ENCODE results near the gene RND1. TPM values are rescaled to one million over a fixed set of nuclear protein-coding genes. Genes with fewer than 3 reads are reported as not detected.

Gene RND1
- polyA plus RNA-seq, 2 of the 4 experiments (the other 2 are of a cell fraction) = 26.5 to 37.8 TPM

DNA sequence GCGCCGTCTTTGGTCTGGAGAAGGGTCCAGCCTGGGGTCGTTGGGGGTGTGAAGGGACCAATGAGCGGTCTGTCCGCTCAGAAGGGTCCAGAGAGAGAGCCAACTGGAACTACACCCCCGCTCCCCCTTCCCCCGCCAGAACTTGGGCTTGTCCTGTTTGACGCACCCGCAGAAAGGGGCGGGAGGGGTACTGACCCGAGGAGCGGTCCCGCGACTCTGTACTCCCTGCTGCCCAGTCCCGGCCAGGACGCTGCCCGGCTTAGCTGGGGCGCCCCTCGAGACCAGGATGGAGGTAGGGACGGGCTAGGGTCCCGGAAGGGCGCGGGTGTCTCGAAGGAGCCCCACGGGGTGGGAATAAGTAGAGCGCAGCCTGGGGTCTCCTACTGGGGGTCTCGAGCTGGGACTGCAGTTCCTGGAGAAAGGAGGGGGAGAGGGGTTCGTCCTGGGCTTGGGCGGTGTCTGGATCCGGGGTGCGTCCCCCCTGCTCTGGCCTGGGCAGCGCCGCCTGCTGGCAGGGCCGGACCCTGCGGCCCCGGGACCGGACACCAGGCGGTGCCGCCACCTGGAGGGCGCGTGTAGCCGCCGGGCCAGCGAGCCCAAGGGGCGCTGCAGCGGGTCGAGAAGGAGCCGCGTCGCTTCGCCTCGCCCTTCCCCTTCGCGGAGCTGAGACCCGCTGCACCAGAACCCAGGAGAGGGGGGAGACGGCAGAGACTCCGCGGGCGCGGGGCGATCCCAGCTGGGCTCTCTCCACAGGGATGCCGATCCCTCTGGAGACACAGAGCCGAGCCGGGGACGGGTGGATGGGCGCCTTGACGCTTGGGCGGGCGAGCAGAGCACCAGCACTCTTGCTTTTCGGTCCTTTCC, 51.2 kb downstream of the RND1 start (continued):
- TF ChIP-seq, protein P1, sequence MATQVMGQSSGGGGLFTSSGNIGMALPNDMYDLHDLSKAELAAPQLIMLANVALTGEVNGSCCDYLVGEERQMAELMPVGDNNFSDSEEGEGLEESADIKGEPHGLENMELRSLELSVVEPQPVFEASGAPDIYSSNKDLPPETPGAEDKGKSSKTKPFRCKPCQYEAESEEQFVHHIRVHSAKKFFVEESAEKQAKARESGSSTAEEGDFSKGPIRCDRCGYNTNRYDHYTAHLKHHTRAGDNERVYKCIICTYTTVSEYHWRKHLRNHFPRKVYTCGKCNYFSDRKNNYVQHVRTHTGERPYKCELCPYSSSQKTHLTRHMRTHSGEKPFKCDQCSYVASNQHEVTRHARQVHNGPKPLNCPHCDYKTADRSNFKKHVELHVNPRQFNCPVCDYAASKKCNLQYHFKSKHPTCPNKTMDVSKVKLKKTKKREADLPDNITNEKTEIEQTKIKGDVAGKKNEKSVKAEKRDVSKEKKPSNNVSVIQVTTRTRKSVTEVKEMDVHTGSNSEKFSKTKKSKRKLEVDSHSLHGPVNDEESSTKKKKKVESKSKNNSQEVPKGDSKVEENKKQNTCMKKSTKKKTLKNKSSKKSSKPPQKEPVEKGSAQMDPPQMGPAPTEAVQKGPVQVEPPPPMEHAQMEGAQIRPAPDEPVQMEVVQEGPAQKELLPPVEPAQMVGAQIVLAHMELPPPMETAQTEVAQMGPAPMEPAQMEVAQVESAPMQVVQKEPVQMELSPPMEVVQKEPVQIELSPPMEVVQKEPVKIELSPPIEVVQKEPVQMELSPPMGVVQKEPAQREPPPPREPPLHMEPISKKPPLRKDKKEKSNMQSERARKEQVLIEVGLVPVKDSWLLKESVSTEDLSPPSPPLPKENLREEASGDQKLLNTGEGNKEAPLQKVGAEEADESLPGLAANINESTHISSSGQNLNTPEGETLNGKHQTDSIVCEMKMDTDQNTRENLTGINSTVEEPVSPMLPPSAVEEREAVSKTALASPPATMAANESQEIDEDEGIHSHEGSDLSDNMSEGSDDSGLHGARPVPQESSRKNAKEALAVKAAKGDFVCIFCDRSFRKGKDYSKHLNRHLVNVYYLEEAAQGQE (IDR thresholded peaks at IDR 0.05) = no peak
- TF ChIP-seq ZNF302 (CRISPR knock-in tag; IDR thresholded peaks at IDR 0.05) = no peak
- TF ChIP-seq, protein P2, sequence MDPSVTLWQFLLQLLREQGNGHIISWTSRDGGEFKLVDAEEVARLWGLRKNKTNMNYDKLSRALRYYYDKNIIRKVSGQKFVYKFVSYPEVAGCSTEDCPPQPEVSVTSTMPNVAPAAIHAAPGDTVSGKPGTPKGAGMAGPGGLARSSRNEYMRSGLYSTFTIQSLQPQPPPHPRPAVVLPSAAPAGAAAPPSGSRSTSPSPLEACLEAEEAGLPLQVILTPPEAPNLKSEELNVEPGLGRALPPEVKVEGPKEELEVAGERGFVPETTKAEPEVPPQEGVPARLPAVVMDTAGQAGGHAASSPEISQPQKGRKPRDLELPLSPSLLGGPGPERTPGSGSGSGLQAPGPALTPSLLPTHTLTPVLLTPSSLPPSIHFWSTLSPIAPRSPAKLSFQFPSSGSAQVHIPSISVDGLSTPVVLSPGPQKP (IDR thresholded peaks at IDR 0.05; ENCODE audit: low read depth, low read length) = no peak
- no peak for TF ChIP-seq EHF (CRISPR knock-in tag; IDR thresholded peaks at IDR 0.05)
- no peak for TF ChIP-seq HOXA7 (CRISPR knock-in tag; IDR thresholded peaks at IDR 0.05)

DNA sequence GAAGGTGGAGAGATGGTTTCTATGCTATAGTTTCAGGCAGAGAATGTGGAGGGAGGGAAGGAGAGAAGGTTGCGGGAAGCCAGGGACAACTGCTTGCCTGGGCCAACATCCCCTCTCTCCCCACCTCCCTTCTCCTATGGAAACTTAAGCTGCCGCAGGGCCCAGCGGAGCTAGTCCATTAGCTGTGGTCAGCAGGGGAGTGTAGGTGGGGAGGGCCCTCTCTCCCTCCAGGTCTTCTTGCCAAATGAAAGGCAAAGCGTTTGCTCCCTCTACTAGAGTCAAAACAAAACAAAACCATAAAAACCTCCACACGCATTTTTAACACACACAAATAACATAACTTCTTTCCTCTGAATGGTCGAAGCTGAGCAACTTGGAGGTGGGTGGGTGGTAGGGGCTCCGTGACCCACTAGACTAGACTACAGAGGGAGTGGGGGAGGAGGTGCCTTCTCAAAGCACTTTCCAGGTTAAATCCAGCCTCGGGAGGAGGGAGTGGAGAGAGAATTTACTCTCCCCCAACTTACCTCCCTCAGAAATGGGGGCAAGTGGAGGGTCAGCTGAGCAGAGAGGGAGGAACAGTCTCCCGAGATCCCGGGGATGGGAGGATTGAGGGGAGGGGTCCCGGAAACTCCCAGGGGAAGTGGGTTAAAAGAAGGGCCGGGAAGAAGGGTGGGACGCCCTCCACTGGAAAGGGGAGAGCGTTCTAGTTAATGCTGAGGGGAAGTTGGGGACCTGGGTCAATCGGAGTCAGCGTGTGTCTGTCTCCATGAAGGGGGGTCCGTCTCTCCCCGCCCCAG, 52.0 kb downstream of the RND1 start:
- Histone ChIP-seq H3K4me2 (peak overlapping the region; percentile 91), H3K27ac (peak overlapping the region; percentile 93 to 95), H3K4me1 (peaks cover 48% of the 10 kb centered on the region), H3K4me3 (peak overlapping the region; percentile 81), H3K9me3 (no peaks in the 10 kb centered on the region)
- FAIRE-seq (no peak), ATAC-seq (peak in 1 of 2 experiments; percentile 1; a peak in 2 of 6 replicates), DNase-seq (ENCODE audit: low read depth in 1 of 2, low spot score in 1 of 2) (no peak)
- CTCF ChIA-PET = interaction anchor here (0.8 to 12.6 kb wide), 42 partner anchors 16 to 179 kb away, joined by 3 to 230 read pairs (median 6); partner anchors contain the start of genes ADCY6, DDX23, KANSL2 and WNT1
- TF ChIP-seq HOXB13 (CRISPR knock-in tag; IDR thresholded peaks at IDR 0.05; ENCODE audit: low read depth) (no peak), HDAC2 (IDR thresholded peaks at IDR 0.05) (no peak), EHF (CRISPR knock-in tag; IDR thresholded peaks at IDR 0.05) (no peak), RARB (CRISPR knock-in tag; IDR thresholded peaks at IDR 0.05) (no peak), NR3C1 (IDR thresholded peaks at IDR 0.05) (no peak), EHMT2 (IDR thresholded peaks at IDR 0.05; ENCODE audit: low read depth) (no peak), CBX8 (IDR thresholded peaks at IDR 0.05) (no peak), MYC (IDR thresholded peaks at IDR 0.05; ENCODE audit: borderline replicate concordance, low read length) (no peak), CBX2 (IDR thresholded peaks at IDR 0.05; ENCODE audit: borderline replicate concordance, low read depth) (no peak)
- POLR2A ChIA-PET = no interaction called here
- 41% methylated on average over 18 of the region's 18 CpGs for WGBS (ENCODE audit: missing lambda C conversion rate)

DNA sequence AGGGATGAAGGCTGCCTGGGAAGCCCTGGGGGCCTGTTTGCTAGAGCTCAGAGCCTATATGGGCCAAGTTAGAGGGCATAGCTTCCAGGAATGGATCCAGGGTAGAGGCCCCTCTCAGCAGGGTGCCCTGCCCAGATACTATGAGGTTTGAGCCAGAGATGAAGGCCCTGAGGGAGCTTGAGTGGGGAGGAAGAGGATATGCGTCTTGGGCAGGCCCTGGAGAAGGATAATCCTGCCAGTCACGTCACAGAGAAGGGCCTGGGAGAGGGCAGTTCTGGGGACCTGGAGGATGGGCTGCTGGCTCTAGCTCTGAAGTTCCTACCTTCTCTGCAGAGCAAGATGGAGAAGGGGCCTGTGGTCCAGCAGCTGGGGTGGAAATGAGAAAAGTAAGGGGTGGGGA, 53.3 kb downstream of the RND1 start:
- DNase-seq (ENCODE audit: low read depth in 1 of 2, low spot score in 1 of 2) (no peak), ATAC-seq (no peak), FAIRE-seq (no peak)
- Histone ChIP-seq H3K4me3 (no peak overlapping the region), H3K4me2 (0 out of 3 replicates have a peak overlapping the region, but pooled peaks have one; percentile 59), H3K27ac (peak overlapping the region in 1 of 2 experiments; percentile 78; a peak in 3 of 6 replicates), H3K4me1 (peaks cover 44% of the 10 kb centered on the region), H3K9me3 (no peaks in the 10 kb centered on the region)
- POLR2A ChIA-PET = no interaction called here
- CTCF ChIA-PET = interaction anchor here (0.7 to 12.6 kb wide), 8 partner anchors 15 to 296 kb away, joined by 3 to 230 read pairs (median 6); partner anchors contain the start of gene ADCY6
- WGBS (ENCODE audit: missing lambda C conversion rate) = 80% methylated on average over 2 of the region's 2 CpGs
- TF ChIP-seq ZSCAN20 (CRISPR knock-in tag; IDR thresholded peaks at IDR 0.05) (no peak), POLR2AphosphoS2 (conservative IDR thresholded peaks at IDR 0.05; ENCODE audit: low read length) (no peak), CHD4 (IDR thresholded peaks at IDR 0.05; ENCODE audit: borderline replicate concordance) (no peak), EHF (CRISPR knock-in tag; IDR thresholded peaks at IDR 0.05) (no peak), JUNB (IDR thresholded peaks at IDR 0.05) (no peak), HOXB13 (CRISPR knock-in tag; IDR thresholded peaks at IDR 0.05; ENCODE audit: low read depth) (no peak), RCOR1 (IDR thresholded peaks at IDR 0.05; ENCODE audit: low read depth, low read length) (no peak), SMC3 (IDR thresholded peaks at IDR 0.05) (no peak)
- TF ChIP-seq, protein P1 (IDR thresholded peaks at IDR 0.05) = no peak
- TF ChIP-seq, protein P3, sequence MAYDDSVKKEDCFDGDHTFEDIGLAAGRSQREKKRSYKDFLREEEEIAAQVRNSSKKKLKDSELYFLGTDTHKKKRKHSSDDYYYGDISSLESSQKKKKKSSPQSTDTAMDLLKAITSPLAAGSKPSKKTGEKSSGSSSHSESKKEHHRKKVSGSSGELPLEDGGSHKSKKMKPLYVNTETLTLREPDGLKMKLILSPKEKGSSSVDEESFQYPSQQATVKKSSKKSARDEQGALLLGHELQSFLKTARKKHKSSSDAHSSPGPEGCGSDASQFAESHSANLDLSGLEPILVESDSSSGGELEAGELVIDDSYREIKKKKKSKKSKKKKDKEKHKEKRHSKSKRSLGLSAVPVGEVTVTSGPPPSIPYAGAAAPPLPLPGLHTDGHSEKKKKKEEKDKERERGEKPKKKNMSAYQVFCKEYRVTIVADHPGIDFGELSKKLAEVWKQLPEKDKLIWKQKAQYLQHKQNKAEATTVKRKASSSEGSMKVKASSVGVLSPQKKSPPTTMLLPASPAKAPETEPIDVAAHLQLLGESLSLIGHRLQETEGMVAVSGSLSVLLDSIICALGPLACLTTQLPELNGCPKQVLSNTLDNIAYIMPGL (CRISPR knock-in tag; IDR thresholded peaks at IDR 0.05; ENCODE audit: borderline replicate concordance) = no peak
- TF ChIP-seq, protein P4, sequence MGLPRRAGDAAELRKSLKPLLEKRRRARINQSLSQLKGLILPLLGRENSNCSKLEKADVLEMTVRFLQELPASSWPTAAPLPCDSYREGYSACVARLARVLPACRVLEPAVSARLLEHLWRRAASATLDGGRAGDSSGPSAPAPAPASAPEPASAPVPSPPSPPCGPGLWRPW (IDR thresholded peaks at IDR 0.05) = no peak
